Neutrophil (primary cell): ENCODE data around the gene CER1.

Source experiments
- H3K27ac ChIP-seq: fragments of 200-600 bp; sonication (generic); 2 replicates; pipeline ENCODE4 v1.5.1; 2016; ENCODE audit warnings: mild to moderate bottlenecking, moderate library complexity
- H3K27me3 ChIP-seq: fragments of 200-600 bp; sonication (generic); 2 replicates; pipeline ENCODE4 v1.6.0; 2016; ENCODE audit warnings: mild to moderate bottlenecking
- H3K36me3 ChIP-seq: fragments of 200-600 bp; sonication (generic); 2 replicates; pipeline ENCODE4 v1.5.1; 2017
- H3K4me1 ChIP-seq, 2 experiments: fragments of 200-600 bp in 1 of 2; sonication (generic) in 1 of 2; 1 replicate in 1 of 2; 2 replicates in 1 of 2; pipeline versions ENCODE4 v1.5.1 to v1.6.1; 2013 to 2016; ENCODE audit warnings: low read depth in 1 of 2, low read length in 1 of 2, mild to moderate bottlenecking in 1 of 2, moderate library complexity in 1 of 2; ENCODE audit not compliant: control insufficient read depth in 1 of 2, insufficient read depth in 1 of 2
- H3K4me3 ChIP-seq, 2 experiments: fragments of 200-600 bp in 1 of 2; sonication (generic) in 1 of 2; 1 replicate in 1 of 2; 2 replicates in 1 of 2; pipeline ENCODE4 v1.5.1; 2013 to 2016; ENCODE audit warnings: low read depth in 1 of 2, low read length in 1 of 2, mild to moderate bottlenecking in 1 of 2, moderate library complexity in 1 of 2
- H3K9me3 ChIP-seq: fragments of 200-600 bp; sonication (generic); 2 replicates; pipeline ENCODE4 v1.5.1; 2016
- TF ChIP-seq, protein P1 (sequence below): fragments of 200-600 bp; sonication (generic); IDR thresholded peaks from 2 replicates; pipeline ENCODE4 v1.5.1; 2016; ENCODE audit warnings: antibody characterized with exemption

CER1 gene

DNA sequence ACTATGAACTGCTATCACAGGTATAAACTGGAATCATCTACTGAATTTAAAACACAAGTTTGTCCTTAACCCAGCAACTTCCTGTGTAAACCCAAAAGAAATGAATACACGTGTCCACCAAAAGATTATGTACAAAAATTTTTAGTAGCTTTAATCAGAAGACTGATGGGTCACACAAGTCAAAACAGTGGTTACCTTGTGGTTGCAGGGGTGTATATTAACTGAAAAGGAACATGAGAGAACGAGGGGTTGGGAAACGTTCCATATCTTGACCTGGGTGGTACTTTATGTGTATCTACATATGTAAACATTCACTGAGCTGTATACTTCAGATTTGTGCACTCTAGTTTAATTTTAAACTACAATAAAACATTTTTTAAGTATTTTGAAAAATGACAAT, 47.9 kb downstream of the CER1 start:
- Histone ChIP-seq H3K36me3 (no peaks in the 10 kb centered on the region), H3K27me3 (no peaks in the 10 kb centered on the region), H3K4me3 (no peak overlapping the region), H3K4me1 (no peaks in the 10 kb centered on the region), H3K27ac (no peak overlapping the region), H3K9me3 (no peaks in the 10 kb centered on the region)
- TF ChIP-seq, protein P1, sequence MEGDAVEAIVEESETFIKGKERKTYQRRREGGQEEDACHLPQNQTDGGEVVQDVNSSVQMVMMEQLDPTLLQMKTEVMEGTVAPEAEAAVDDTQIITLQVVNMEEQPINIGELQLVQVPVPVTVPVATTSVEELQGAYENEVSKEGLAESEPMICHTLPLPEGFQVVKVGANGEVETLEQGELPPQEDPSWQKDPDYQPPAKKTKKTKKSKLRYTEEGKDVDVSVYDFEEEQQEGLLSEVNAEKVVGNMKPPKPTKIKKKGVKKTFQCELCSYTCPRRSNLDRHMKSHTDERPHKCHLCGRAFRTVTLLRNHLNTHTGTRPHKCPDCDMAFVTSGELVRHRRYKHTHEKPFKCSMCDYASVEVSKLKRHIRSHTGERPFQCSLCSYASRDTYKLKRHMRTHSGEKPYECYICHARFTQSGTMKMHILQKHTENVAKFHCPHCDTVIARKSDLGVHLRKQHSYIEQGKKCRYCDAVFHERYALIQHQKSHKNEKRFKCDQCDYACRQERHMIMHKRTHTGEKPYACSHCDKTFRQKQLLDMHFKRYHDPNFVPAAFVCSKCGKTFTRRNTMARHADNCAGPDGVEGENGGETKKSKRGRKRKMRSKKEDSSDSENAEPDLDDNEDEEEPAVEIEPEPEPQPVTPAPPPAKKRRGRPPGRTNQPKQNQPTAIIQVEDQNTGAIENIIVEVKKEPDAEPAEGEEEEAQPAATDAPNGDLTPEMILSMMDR = no peak

DNA sequence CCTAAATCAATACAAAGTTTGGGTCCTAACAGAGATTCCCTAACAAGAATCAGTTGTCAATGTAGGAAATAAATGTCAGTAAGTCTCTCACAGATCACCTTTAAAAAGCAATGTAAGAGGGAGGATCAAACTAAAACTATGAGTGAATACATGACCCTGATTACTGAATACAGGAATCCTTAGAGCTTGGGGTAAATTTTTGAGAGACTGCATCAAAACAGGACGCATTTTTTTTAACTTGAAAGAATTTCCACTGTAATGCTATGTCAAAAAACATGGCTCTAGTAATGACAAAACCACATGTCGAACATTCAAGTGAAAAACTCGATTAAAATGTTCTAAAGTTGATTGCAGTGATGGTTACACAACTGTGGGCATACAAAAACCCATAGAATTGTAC, 51.2 kb downstream of the CER1 start:
- no peaks in the 10 kb centered on the region for H3K27me3 ChIP-seq
- H3K9me3 ChIP-seq = no peaks in the 10 kb centered on the region
- no peaks in the 10 kb centered on the region for H3K4me1 ChIP-seq
- TF ChIP-seq, protein P1 = no peak
- no peak overlapping the region for H3K27ac ChIP-seq
- no peak overlapping the region for H3K4me3 ChIP-seq
- H3K36me3 ChIP-seq = no peaks in the 10 kb centered on the region

DNA sequence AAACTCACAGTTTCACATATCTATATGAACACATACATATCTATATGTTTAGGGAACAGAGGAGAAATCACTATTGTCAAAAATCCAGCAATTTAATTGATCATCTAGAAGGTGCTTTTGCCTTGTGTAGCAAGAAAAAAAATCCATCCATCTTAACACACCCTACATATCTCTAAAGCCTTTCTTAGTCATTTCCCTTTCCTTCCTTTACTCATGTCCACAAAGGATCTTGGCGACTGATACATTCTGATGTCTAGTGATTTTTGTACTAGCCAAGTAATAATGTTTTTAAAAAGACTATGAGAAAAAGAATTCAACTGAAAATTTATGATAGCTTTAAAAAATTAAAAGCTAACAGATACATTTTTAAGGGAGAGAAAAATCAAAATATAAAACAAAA, 51.8 kb downstream of the CER1 start:
- no peak overlapping the region for H3K27ac ChIP-seq
- H3K9me3 ChIP-seq = no peaks in the 10 kb centered on the region
- H3K4me3 ChIP-seq = no peak overlapping the region
- H3K36me3 ChIP-seq = no peaks in the 10 kb centered on the region
- H3K4me1 ChIP-seq = no peaks in the 10 kb centered on the region
- TF ChIP-seq, protein P1 = no peak
- H3K27me3 ChIP-seq = no peaks in the 10 kb centered on the region
